OCI-LY3 (cell line): ENCODE data around the gene CISD1.

Source experiments
- CTCF ChIP-seq: fragments of 200-600, 300-600 bp; sonication (generic); IDR thresholded peaks from 2 replicates; pipeline ENCODE4 v1.5.1; 2014; ENCODE audit warnings: antibody characterized with exemption, low read length, low read depth
- EZH2phosphoT487 ChIP-seq: fragments of 200-600 bp; shearing (Covaris generic); IDR thresholded peaks from 2 replicates; pipeline ENCODE4 v1.6.1; 2018; ENCODE audit warnings: antibody characterized with exemption, mixed run types, low read depth

GRCh38 chr10:58328233-58328632 is 59.3 kb downstream of the CISD1 start:
- TF ChIP-seq CTCF (no peak), EZH2phosphoT487 (no peak)
